Measurements from ENCODE around the gene CCN5. TPM values are rescaled to one million over a fixed set of nuclear protein-coding genes. Genes with fewer than 3 reads are reported as not detected.

The CCN5 gene
- total and polyA plus RNA-seq, 2 of the 8 experiments (the other 6 are each of a cell fraction or from before 2014, with no cell fraction given), result not detected

DNA sequence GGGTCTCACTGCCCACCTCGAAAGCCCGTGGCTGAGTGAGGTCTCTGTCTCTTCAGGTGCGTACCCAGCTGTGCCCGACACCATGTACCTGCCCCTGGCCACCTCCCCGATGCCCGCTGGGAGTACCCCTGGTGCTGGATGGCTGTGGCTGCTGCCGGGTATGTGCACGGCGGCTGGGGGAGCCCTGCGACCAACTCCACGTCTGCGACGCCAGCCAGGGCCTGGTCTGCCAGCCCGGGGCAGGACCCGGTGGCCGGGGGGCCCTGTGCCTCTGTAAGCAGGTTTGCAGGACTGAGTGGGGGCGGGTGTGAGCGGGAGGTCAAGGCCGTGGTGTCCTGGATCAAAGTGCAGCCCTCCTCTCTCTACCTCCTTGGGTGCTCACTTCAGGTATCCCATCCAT lies 4.7 kb downstream of the CCN5 start:
- no peak for FAIRE-seq
- ChIA-PET CTCF (ENCODE audit: partially characterized antibody) (interaction anchor here (1.3 to 20.4 kb wide), 5 partner anchors 11 to 104 kb away, joined by 3 to 180 read pairs (median 67); no protein-coding TSS in a partner anchor), POLR2A (ENCODE audit: partially characterized antibody) (no interaction called here)

More for the DNA sequence above, 4.7 kb downstream of the CCN5 start:
- no peak overlapping the region for H2AK5ac ChIP-seq (ENCODE audit: low read depth, low read length)
- no peak overlapping the region for H4K91ac ChIP-seq (replicated peaks; ENCODE audit: insufficient read length, low read length)
- H4K5ac ChIP-seq (ENCODE audit: insufficient read length, low read depth, low read length), result no peak overlapping the region
- no peak overlapping the region for H2BK5ac ChIP-seq (ENCODE audit: low read depth, low read length)
- no peak overlapping the region for H3K14ac ChIP-seq (ENCODE audit: insufficient read length)
- H2AFZ ChIP-seq (ENCODE audit: low read length), result no peak overlapping the region
- no peak overlapping the region for H3K18ac ChIP-seq (ENCODE audit: extremely low read depth, low read length)
- no peak overlapping the region for H3K4me2 ChIP-seq (ENCODE audit: insufficient read depth in 1 of 2, low read depth in 2 of 2, low read length in 2 of 2)
- H2BK120ac ChIP-seq (replicated peaks; ENCODE audit: low read depth, low read length), result no peak overlapping the region
- no peak for DNase-seq (ENCODE audit: low read depth in 1 of 2, low spot score in 2 of 2)
- no peak overlapping the region for H3K4me3 ChIP-seq (ENCODE audit: extremely low read depth in 1 of 4, insufficient read depth in 2 of 4, low read depth in 3 of 4, low read length in 4 of 4)
- WGBS, 2 experiments (ENCODE audit: extremely low coverage in 1 of 2, insufficient coverage in 1 of 2, insufficient read length in 1 of 2, insufficient replicate concordance in 2 of 2, low coverage in 1 of 2, low lambda C conversion rate in 2 of 2, missing lambda C conversion rate in 1 of 2), result 92% methylated on average over 19 of the region's 19 CpGs; no CpG with 5 or more reads in 1 of the 2 experiments
- no peak overlapping the region for H3K9ac ChIP-seq (replicated peaks in 1 of 4; ENCODE audit: extremely low read depth in 1 of 4, low read depth in 3 of 4, low read length in 3 of 4)
- no peaks in the 10 kb centered on the region for H3K79me2 ChIP-seq (ENCODE audit: control insufficient read depth in 1 of 2, insufficient read depth in 2 of 2, low read length in 2 of 2)
- H3K27me3 ChIP-seq (replicated peaks in 1 of 4; ENCODE audit: control insufficient read depth in 3 of 4, extremely low read depth in 1 of 4, insufficient read depth in 3 of 4, low read length in 3 of 4), result no peaks in the 10 kb centered on the region
- H2BK15ac ChIP-seq (ENCODE audit: low read length), result no peak overlapping the region
- H4K8ac ChIP-seq (ENCODE audit: extremely low read depth, insufficient read depth, low read length), result no peak overlapping the region
- no peak overlapping the region for H3K27ac ChIP-seq (ENCODE audit: low read depth, low read length)
- H3K9me3 ChIP-seq (ENCODE audit: insufficient read depth in 2 of 2, low read depth in 1 of 2, low read length in 1 of 2), result no peaks in the 10 kb centered on the region
- peaks cover 0 to 3% (median 0%) of the 10 kb centered on the region in 4 experiments; a peak in 1 of 7 replicates for H3K4me1 ChIP-seq (replicated peaks in 1 of 4; ENCODE audit: control insufficient read depth in 3 of 4, insufficient read depth in 4 of 4, low read length in 3 of 4)
- H2BK12ac ChIP-seq (ENCODE audit: low read depth, low read length), result no peak overlapping the region
- H2BK20ac ChIP-seq (ENCODE audit: low read length), result no peak overlapping the region
- H3K79me1 ChIP-seq (ENCODE audit: low read depth, low read length), result no peaks in the 10 kb centered on the region
- no peak overlapping the region for H3K4ac ChIP-seq (replicated peaks; ENCODE audit: insufficient read length, low read depth, low read length)
- H3K56ac ChIP-seq (replicated peaks; ENCODE audit: insufficient read length, low read depth, low read length), result no peak overlapping the region
- H3K36me3 ChIP-seq (ENCODE audit: control insufficient read depth in 2 of 4, insufficient read depth in 4 of 4, low read length in 3 of 4), result no peaks in the 10 kb centered on the region
- no peaks in the 10 kb centered on the region for H4K20me1 ChIP-seq (replicated peaks in 1 of 2; ENCODE audit: control insufficient read depth in 1 of 2, insufficient read depth in 2 of 2, low read length in 2 of 2)
- no peak for TF ChIP-seq HDAC6 (IDR thresholded peaks at IDR 0.05; ENCODE audit: low read depth, low read length)
- no peak for TF ChIP-seq TBP (IDR thresholded peaks at IDR 0.05; ENCODE audit: low read depth, low read length)
- no peak for TF ChIP-seq BRCA1 (IDR thresholded peaks at IDR 0.05; ENCODE audit: low read depth, low read length)
- no peak for TF ChIP-seq KDM5A (IDR thresholded peaks at IDR 0.05; ENCODE audit: low read length)
- no peak for TF ChIP-seq CEBPB (IDR thresholded peaks at IDR 0.05; ENCODE audit: low read depth, low read length)
- TF ChIP-seq CHD2 (IDR thresholded peaks at IDR 0.05; ENCODE audit: low read length), result no peak
- no peaks in the 10 kb centered on the region for H3K23me2 ChIP-seq (ENCODE audit: low read depth, low read length)
- H3K23ac ChIP-seq (ENCODE audit: insufficient read length), result no peak overlapping the region

Data from H1 (cell line).